WTC11 (cell line): ENCODE data around the gene DTNA. TPM values are rescaled to one million over a fixed set of nuclear protein-coding genes. Genes with fewer than 3 reads are reported as not detected.

Source experiments
- ATAC-seq: fragments of 200-7000 bp; cut with Tn5 transposase; 2 replicates; pipeline ENCODE4 v1.10.0; 2021; ENCODE audit warnings: mild to moderate bottlenecking, moderate library complexity
- CTCF ChIA-PET: fragments of 300-600 bp; sonication (Branson Sonifier 250); formaldehyde crosslinking; loops from one replicate; lab custom pipeline; 2021; ENCODE audit warnings: antibody characterized with exemption; lab: Charles Lee
- POLR2A ChIA-PET: fragments of 350-600 bp; sonication (Branson Sonifier 250); formaldehyde crosslinking; loops from one replicate; lab custom pipeline; 2021; ENCODE audit warnings: antibody characterized with exemption; lab: Charles Lee
- DNase-seq: peaks from one replicate; pipeline ENCODE4 v3.0.0; 2021; ENCODE audit warnings: low spot score
- H3K27ac Mint-ChIP-seq: 2 replicates; pipeline ENCODE4 v1.8.0; 2021; ENCODE audit warnings: mixed read lengths
- H3K27me3 Mint-ChIP-seq: 2 replicates; pipeline ENCODE4 v1.8.0; 2021; ENCODE audit warnings: low read depth, mild to moderate bottlenecking, moderate library complexity, mixed read lengths
- H3K36me3 Mint-ChIP-seq: 2 replicates; pipeline ENCODE4 v1.8.0; 2021; ENCODE audit warnings: mixed read lengths
- H3K4me1 Mint-ChIP-seq: 2 replicates; pipeline ENCODE4 v1.8.0; 2022; ENCODE audit warnings: mixed read lengths
- H3K4me3 Mint-ChIP-seq: 2 replicates; pipeline ENCODE4 v1.8.0; 2021; ENCODE audit warnings: mild to moderate bottlenecking, moderate library complexity, mixed read lengths
- H3K9me3 Mint-ChIP-seq: 2 replicates; pipeline ENCODE4 v1.8.0; 2021; ENCODE audit warnings: mixed read lengths
- ARID4B ChIP-seq: sonication (generic); formaldehyde crosslinking; IDR thresholded peaks from 2 replicates; pipeline ENCODE4 v1.8.0; 2023; ENCODE audit warnings: missing genetic modification reagents, mild to moderate bottlenecking, borderline replicate concordance
- CDX4 ChIP-seq: fragments of 250-450 bp; sonication (Bioruptor Pico); IDR thresholded peaks from 2 replicates; pipeline ENCODE4 v1.9.0; 2021; ENCODE audit warnings: moderate library complexity, mild to moderate bottlenecking, inconsistent platforms, borderline replicate concordance
- CTCF ChIP-seq: fragments of 200-600 bp; IDR thresholded peaks from 2 replicates; pipeline ENCODE4 v1.8.0; 2022; ENCODE audit warnings: antibody characterized with exemption
- FOXK1 ChIP-seq: sonication (generic); formaldehyde crosslinking; IDR thresholded peaks from 2 replicates; pipeline ENCODE4 v1.8.0; 2022; ENCODE audit warnings: mild to moderate bottlenecking, moderate library complexity, missing genetic modification reagents
- IRF2 ChIP-seq: sonication (generic); formaldehyde crosslinking; IDR thresholded peaks from 2 replicates; pipeline ENCODE4 v1.8.0; 2022; ENCODE audit warnings: low read depth, missing genetic modification reagents, borderline replicate concordance
- JUN ChIP-seq: sonication (generic); formaldehyde crosslinking; IDR thresholded peaks from 2 replicates; pipeline ENCODE4 v1.8.0; 2023; ENCODE audit warnings: mild to moderate bottlenecking, missing genetic modification reagents
- MAX ChIP-seq: sonication (generic); formaldehyde crosslinking; IDR thresholded peaks from 2 replicates; pipeline ENCODE4 v1.8.0; 2022; ENCODE audit warnings: mild to moderate bottlenecking, missing genetic modification reagents
- MYBL2 ChIP-seq: sonication (generic); formaldehyde crosslinking; IDR thresholded peaks from 2 replicates; pipeline ENCODE4 v1.8.1; 2023; ENCODE audit warnings: mild to moderate bottlenecking, moderate library complexity, missing genetic modification reagents
- NR2C2 ChIP-seq: sonication (generic); formaldehyde crosslinking; IDR thresholded peaks from 2 replicates; pipeline ENCODE4 v1.8.0; 2022; ENCODE audit warnings: mild to moderate bottlenecking, missing genetic modification reagents
- PRDM15 ChIP-seq: sonication (generic); formaldehyde crosslinking; IDR thresholded peaks from 2 replicates; pipeline ENCODE4 v1.8.0; 2022; ENCODE audit warnings: missing genetic modification reagents
- TCF7 ChIP-seq: sonication (generic); formaldehyde crosslinking; IDR thresholded peaks from 2 replicates; pipeline ENCODE4 v1.8.0; 2022; ENCODE audit warnings: mild to moderate bottlenecking, low read depth, missing genetic modification reagents, moderate library complexity
- ZBTB43 ChIP-seq: sonication (generic); formaldehyde crosslinking; IDR thresholded peaks from 2 replicates; pipeline ENCODE4 v1.8.1; 2023; ENCODE audit warnings: mild to moderate bottlenecking, missing genetic modification reagents
- ZMAT4 ChIP-seq: fragments of 250-450 bp; sonication (Bioruptor Pico); IDR thresholded peaks from 2 replicates; pipeline ENCODE4 v1.9.0; 2021; ENCODE audit warnings: mild to moderate bottlenecking
- ZNF671 ChIP-seq: fragments of 250-450 bp; sonication (Bioruptor Pico); IDR thresholded peaks from 2 replicates; pipeline ENCODE4 v1.8.0; 2021; ENCODE audit warnings: mild to moderate bottlenecking
- total RNA-seq: library from RNA; stranded (reverse); gene quantifications from 3 replicates; pipeline ENCODE4 v1.2.3, GENCODE V29; 2021

Gene DTNA
- total RNA-seq, 1 experiment from 2014 or later: 16.1 TPM

GRCh38 chr18:34786162-34786741 lies 76.2 kb downstream of the DTNA start:
- H3K4me1 Mint-ChIP-seq: peaks cover 19% of the 10 kb centered on the region
- no peak for DNase-seq
- ATAC-seq: no peak
- POLR2A ChIA-PET: no interaction called here
- CTCF ChIA-PET: interaction anchor here (0.9 to 4.2 kb wide), 2 partner anchors 125 to 203 kb away, joined by 3 to 48 read pairs; no protein-coding TSS in a partner anchor
- no peak for TF ChIP-seq ZNF671 (CRISPR knock-in tag)
- no peak for TF ChIP-seq FOXK1
- TF ChIP-seq ZMAT4 (CRISPR knock-in tag): no peak
- no peak for TF ChIP-seq MAX (CRISPR knock-in tag)
- no peak for TF ChIP-seq CDX4 (CRISPR knock-in tag)
- no peak for TF ChIP-seq NR2C2 (CRISPR knock-in tag)
- no peak for TF ChIP-seq PRDM15 (CRISPR knock-in tag)
- no peak for TF ChIP-seq ZBTB43 (CRISPR knock-in tag)
- no peak for TF ChIP-seq TCF7
- no peaks in the 10 kb centered on the region for H3K36me3 Mint-ChIP-seq
- no peaks in the 10 kb centered on the region for H3K9me3 Mint-ChIP-seq
- no peak overlapping the region for H3K4me3 Mint-ChIP-seq
- no peaks in the 10 kb centered on the region for H3K27me3 Mint-ChIP-seq
- H3K27ac Mint-ChIP-seq: no peak overlapping the region

GRCh38 chr18:34787931-34788532 lies 77.9 kb downstream of the DTNA start:
- peaks cover 13% of the 10 kb centered on the region for H3K9me3 Mint-ChIP-seq
- H3K27ac Mint-ChIP-seq: no peak overlapping the region
- DNase-seq (no peak), ATAC-seq (peak; percentile 77)
- ChIA-PET CTCF (interaction anchor here (0.5 to 4.2 kb wide), 14 partner anchors 13 to 1009 kb away, joined by 3 to 48 read pairs (median 4); partner anchors contain the start of gene NOL4), POLR2A (no interaction called here)
- H3K36me3 Mint-ChIP-seq: peaks cover 13% of the 10 kb centered on the region
- no peaks in the 10 kb centered on the region for H3K27me3 Mint-ChIP-seq
- no peak for TF ChIP-seq ARID4B (CRISPR knock-in tag)
- TF ChIP-seq MYBL2 (CRISPR knock-in tag): no peak
- TF ChIP-seq CTCF: peak; percentile 64
- TF ChIP-seq JUN (CRISPR knock-in tag): no peak
- TF ChIP-seq IRF2 (CRISPR knock-in tag): no peak
- H3K4me3 Mint-ChIP-seq: no peak overlapping the region
- peaks cover 19% of the 10 kb centered on the region for H3K4me1 Mint-ChIP-seq
